NCI-H82 treated with DMSO at 0.1 percent for 48 hours (cell line): ENCODE data around the gene WASHC2A.
"Not testable (repeated sequence)": the region's sequence is repeated elsewhere in the genome, so short reads cannot be mapped to it uniquely, and the experiment has no call there.

Source experiments
- DNase-seq: peaks from one replicate; lab custom pipeline; 2025; ENCODE audit not compliant: unreplicated experiment; lab: John Stamatoyannopoulos, UW

The WASHC2A gene

DNA sequence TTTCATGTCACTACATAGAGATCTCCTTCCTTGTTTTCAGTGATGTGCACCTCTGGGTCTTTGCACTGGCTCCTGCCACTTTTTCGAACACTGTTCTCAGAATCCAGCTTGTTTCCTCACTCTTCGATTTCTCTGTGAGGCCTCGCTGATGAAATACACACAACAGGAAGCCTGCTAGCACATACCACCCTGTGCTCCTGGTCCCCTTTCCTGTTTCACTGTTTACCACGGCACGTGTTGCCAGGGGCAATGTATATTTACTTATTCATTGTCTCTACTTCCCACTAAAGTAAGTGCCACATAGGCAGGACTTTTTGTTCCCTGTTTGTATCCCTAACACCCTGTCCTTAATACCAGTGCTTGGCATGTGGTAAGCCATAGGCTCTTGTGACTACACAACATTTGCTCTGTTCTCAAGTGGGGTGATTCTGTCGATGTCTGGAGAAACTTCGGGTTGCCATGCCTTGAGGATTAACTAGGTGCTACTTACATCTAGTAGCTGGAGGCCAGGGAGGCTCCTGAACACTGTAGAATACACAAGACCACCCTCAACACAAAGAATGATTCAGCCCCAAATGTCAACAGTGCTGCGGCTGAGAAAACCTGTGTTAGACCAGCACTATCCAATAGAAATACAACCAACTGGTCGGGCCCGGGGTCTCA, 75.9 kb downstream of the WASHC2A start:
- DNase-seq = not testable (repeated sequence)

DNA sequence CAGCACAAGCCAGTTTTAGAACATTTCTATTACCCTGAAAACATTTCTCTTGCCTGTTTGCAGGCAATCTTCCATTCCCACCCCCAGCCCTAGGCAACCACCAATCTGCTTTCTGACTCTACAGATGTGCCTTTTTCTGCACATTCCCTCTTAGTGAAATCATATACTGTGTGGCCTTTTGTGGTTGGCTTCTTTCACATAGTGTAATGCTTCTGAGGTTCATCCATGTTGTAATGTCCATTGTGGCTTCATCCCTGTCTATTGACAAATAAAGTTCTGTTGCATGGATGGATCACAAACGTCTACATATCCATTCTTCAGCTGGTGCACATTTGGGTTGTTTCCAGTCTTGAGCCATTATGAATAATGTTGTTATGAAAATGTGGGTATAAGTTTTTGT, 77.8 kb downstream of the WASHC2A start:
- not testable (repeated sequence) for DNase-seq

DNA sequence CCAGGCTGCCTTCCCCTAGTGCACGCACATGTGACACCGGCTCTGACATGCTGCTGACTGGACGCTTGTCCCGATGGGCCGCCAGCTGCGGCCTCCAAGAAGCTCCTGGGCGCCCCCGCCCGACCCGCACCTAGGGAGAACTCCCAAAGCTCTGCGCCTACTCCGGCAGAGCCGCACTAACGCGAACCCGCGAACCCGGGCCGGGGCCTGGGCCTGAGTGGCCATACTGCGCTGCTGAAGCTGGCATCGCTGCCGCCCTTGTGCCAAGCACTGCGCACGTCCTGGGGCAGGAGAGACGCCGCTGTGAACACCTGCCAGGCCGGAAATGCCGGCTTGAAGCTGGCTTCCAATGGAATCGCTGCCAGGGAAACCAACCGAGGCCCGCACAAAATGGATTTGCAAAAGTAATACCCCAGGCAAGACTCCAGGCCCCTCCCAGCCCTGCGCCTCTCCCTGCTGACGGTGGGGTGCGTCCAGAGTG, 85.1 kb downstream of the WASHC2A start:
- no peak for DNase-seq

DNA sequence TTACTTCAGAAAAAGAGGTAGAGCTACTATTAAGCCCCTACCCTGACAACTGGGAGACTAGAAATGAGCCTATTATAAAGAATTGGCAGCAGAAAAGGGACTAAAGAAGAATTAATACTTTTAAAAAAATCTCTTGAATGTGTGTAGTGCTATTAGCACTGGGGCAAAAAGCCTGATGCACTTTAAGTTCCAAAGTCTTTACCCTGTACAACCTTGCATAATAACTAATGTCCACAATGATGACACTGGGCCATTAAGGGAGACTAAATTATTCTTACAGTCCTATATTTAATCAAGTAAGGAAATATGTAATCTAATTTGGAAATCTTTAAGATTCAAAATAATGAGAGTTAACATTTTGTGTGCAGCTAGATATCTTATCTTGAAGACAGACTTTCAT, 90.1 kb downstream of the WASHC2A start:
- DNase-seq = not testable (repeated sequence)

- DNase-seq = not testable (repeated sequence)
These were observed 92.1 kb downstream of the WASHC2A start for GRCh38 chr10:50159856-50160255.

GRCh38 chr10:50165038-50165437, 97.3 kb downstream of the WASHC2A start:
- DNase-seq = not testable (repeated sequence)

- not testable (repeated sequence) for DNase-seq
These were observed 100.1 kb downstream of the WASHC2A start for GRCh38 chr10:50167833-50168232.

DNA sequence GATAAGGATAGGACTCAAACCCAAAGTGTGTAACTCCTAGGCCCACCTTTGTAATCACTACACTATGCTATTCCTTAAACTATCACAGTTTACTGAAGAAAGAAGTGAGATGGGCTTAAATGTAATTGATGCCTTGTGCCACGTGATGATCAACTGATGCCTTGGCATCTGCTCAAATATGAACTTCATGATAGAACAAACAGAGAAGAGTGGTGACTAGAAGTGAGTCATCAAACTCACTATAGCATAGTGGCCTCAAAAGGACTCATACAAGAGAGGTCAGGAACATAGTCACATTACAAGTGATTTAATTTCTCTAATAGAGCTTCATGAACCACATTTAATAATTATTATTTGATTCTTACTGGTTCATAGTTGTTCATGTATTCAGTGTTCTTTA, 101.8 kb downstream of the WASHC2A start:
- DNase-seq = not testable (repeated sequence)

DNA sequence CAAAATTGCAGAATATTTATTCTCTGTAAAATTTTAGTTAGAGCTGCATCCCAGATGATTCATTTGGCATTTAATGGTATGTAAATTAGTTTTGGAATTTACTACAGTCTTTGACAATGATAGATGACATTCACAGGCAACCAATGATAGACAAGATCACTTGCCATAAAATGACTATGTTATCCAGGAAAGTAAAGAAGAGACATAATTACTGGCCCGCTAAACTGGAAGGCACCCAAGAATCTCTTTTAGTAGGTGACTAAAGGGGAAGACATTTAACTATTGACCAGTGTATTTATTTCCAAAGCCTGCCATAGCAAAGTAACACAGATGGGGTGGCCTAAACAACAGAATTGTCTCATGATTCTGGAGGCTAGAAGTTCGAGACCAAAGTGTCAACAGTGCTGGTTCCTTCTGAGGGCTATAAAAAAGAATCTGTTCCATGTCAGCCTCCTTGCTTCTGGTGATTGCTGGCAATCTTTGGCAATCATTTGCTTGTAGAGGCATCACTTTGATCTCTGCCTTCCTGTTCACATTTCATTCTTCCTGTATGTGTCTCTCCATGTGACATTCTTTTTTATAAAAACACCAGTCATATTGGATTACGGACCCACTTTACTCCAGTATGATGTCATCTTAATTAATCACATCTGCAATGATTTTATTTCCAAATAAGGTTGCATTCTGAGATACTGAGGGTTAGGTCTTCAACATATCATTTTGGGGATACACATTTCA, 107.2 kb downstream of the WASHC2A start:
- not testable (repeated sequence) for DNase-seq
